Raji (cell line): ENCODE data around the gene RAB22A.

Experiments used
- POLR2A ChIP-seq: IDR thresholded peaks from 2 replicates; pipeline ENCODE4 v1.6.1; 2011; ENCODE audit warnings: low read depth, low read length, control low read depth; ENCODE audit not compliant: insufficient read depth

The RAB22A gene

DNA sequence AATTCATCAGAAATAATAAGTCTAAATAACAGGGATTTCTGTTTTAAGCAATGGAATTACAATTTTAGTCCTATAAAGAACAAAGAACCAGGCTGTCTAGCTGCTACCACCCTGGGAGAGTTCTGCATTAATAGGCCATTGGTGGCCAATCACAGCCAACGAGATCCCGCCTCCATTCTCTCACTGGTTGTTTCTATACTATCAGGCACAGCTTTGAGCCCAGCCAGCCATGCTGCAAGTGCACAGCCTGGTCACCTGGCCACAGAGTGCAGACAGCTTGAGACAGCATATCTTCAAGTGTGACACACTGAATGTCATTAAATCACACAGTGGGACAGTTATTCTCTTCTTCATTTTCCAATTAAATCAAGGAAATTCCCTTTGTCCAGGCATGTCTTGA lies 16.1 kb upstream of the RAB22A start:
- no peak for TF ChIP-seq POLR2A

DNA sequence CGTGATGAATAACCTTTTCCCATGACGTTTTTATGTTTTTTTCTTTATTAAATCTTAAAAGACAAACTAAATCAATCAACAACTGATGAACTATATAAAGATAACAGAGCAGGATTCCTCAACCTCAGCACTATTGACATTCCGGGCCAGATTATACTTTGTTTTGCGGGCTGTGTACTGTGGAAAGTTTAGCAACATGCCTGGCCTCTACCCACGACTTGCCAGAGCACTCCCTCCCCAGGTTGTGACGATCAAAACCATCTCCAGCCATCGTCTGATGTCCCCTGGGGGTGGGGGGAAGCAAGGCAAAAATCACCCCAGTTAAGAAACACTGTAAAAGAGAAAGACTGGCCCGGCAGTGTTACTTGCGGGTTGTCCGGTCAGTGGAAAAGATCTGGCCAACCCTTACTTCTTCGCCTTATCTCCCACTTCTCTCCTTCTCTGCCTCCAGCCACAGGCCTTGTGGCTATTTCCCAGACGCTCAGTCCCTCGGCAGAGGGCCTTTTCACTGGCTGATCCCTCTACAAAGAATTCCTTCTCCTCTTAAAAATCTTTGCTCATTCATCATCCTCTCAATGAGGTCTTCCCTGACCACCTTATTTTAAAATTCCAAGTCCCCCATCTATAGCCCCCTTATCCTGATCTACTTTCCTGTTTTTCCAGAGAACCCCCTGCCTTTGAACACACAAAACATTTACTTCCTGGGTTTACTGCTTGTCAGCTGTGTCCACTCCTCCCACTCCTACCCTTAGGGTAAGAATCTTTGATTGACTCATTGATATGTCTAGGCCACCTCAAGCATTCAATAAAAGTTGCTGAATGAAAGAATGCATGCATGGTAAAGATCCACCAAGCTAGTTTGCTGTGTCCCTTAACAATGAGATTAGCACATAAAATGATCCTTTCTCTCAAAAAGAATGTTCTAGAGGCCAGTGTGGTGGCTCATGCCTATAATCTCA lies 14.7 kb upstream of the RAB22A start:
- TF ChIP-seq POLR2A = no peak

DNA sequence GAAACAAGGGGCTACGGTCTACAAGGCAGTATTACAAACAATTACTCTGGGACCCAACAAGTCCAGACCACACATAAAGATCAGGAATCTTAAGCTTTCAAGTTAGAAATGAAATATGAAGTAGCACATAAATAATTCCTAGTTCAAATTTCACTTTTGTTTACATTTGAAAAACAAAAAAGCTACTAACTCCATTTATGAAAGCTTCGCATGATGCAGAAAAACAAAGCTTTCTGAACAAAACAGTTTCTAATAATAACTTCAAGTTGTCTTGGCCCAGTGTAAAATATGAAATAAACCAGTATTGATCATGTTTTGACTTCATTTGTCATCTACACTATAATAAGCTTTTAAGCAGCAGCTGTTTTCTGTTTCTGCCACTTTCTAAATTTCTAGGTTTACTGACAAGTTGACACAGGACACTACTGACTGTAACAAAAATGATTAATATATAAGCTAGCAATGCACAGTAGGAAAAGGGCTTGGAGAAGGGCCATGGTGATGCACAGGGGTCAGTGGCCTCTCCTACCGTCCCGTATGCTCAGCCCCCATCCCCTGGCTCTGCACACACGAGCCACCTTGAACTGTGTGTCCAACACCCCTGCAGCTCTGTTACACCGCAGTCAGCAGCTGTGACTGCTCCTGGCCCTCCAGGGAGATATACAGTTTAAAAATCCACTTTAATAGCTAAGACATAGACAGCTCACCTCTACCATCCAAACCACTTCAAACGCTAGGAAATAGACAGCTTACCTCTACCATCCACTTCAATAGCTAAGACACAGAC lies 13.3 kb upstream of the RAB22A start:
- TF ChIP-seq POLR2A = no peak

DNA sequence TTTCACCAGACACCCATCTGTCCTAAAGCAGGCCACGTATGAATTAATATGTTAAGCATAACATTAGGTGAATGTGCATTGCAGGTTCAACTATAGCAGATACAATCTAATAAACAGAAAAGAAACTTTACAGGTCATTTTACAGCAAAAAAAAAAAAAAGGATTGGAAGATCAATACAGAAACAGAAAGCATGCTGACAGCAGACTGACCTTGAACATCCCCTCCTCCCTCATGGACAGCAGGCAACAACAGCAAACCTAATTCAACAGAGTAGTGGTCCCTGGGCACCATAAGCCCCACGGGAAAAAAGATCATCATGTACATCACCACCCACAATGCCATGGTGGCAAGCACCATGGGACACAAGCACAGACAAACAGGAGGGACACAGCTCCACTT lies 12.1 kb upstream of the RAB22A start:
- TF ChIP-seq POLR2A = no peak

DNA sequence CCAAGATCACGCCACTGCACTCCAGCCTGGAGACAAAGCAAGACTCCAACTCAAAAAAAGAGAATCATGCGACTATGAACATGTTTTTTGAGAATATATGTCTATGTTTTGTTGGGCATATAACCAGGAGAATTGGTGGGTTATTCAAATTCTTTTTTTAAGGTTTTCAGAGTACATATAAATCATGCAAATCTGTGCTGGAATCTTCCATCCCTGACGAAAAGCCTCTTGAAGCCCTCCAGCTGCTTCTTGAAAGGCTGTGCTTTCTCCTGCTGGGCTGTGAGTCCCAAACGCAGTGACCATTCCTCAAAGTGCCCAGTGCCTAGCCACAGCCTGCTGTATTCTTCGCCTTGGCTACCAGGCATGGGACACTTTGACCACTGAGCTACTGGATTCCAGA lies 9.2 kb upstream of the RAB22A start:
- TF ChIP-seq POLR2A = no peak

DNA sequence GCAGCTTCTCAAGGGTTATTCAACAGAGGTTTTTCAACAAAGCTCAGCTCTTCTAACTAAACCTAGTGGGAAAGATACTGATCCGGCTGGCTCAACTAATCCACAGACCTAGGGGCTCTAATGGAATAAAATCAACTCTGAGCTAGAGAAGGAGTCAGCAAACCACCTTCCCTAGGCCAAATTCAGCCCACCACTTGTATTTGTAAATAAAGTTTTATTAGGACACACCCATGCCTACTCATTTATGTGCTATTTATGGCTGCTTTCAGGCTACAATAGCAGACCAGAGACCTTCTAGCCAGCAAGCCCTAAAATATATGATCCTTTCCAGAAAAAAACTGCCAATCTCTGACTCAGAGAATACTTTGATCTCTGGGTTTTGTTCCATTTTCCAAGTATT lies 6.0 kb upstream of the RAB22A start:
- no peak for TF ChIP-seq POLR2A

DNA sequence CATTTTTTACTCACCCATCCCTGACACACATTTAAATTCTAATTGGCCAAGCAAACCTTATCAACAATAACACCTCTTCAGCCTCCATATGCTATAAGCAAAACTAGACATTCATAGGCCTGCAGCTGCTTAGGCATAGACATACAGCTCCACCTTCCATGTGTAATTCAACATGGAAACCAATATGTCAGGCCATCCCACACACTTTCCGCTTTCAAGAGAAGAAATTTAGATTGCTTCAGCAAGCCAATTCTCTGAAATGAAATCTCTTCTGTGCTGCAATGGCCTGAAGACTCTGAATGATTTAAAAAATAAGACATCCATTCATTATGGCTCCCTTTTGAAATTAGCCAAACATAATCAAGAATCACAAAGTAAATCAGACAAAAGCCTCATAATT lies 4.5 kb upstream of the RAB22A start:
- no peak for TF ChIP-seq POLR2A

DNA sequence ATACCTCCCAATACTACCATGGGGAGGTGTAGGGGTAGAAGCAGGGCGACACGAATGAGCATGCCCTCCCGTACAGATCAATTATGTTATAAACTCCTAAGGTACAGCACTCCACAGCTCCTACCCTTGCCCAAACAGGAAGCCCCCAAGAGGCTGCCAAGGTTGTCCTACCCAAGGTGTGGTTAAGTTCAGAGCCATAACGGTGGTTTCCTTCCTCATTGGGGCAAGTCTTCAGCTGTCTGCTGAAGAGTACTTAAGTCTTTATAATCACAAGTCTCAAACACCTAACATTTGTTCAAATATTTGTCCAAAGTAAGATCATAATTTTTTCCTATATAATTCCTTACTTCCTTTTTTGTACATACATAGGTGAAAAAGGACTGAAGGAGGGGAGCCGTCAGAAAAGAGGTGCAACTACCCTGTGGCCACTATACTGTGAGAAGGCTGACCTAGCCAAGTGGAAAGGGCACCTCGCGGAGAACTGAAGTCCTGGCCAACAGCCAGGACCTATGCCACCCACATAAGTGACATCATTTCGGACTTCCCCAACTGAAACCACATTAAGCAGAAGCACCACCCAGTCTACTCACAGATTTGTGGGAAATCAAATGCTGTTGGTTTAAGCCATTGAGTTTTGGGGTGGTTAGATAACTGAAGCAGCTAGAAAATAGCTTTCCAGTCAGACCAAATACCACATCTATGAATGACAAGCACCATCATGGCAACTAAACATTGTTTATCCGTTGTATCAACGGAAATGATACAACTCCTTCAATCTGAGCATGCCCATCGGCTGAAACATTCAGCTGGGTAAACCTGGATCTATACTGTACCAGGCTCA lies 2.9 kb upstream of the RAB22A start:
- peak; percentile 61 for TF ChIP-seq POLR2A

DNA sequence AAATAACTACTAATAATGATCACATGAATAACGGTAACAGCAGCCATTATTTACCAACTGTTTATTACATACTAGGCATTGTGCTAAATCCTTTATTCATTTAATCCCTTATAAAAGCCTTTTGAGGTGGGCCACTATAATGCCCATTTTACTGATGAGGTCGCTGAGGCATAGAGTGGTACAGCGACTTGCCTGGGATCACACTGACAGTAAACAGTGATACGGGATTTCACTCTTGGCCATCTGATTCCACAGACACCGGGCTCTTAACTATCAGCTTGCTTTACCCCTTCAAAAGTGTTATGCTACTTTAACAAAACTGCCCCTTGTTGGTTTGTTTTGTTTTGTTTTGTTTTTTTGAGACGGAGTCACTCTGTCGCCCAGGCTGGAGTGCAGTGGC lies 2.2 kb upstream of the RAB22A start:
- TF ChIP-seq POLR2A = no peak

DNA sequence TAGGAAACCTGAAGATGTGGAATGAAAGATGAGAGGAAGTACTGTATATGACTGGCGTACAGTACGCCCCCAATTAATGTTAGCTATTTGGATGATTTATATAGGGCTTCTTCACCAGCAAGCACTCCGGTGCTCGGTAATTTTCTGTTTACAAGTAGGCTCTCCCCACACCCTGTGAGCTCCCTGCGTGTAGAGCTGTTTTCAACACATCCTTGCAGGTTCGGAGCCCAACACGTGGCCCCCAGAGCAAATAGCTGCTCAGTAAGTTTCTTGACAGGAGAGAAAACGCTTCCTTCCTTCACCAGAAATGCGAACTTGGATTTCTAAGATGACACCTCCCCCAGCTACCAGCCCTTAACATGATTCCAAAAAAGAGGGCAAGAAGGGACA lies 1.2 kb upstream of the RAB22A start:
- no peak for TF ChIP-seq POLR2A

DNA sequence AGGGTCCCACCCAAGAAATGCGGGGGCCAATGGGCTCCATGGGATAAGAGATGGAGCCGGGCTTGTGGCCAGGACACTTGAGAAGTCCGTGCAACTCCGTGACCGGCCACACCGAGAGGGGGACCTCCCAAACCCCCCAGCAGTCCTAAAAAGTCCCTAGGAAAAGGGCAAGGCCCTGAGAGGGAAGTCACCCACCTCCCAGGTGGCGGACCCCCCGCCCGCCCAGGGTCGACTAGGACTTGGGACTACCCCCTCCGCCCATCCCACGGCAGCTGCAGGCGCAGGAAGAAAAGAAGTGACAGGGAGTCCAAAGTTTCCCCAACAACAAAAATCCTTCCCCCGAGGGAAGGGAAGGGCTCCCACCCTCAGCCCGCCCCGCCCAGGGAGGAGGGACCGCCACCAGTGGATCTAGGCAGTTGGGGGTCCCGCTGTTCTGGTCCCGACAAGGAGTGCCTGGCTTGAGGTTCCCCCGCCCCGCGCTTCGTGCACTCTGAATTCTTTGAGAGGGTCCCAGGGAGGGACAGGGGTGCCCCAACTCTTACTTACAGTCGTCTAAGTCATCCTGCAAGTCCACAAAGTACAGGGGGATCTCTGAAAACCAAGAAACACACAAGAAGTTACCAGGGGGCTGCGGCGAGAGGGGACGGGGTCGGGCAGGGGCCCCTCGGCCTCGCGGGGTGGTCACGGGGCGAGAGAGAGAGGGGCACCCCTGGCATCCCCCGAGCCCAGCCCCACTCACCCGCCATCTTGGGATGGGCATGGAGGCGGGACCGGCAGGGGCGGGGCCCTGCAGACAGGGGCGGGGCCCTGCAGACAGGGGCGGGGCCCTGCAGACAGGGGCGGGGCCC lies 611 bp upstream of the RAB22A start:
- TF ChIP-seq POLR2A = peak; percentile 41; the same call in 1 of the 2 replicates

DNA sequence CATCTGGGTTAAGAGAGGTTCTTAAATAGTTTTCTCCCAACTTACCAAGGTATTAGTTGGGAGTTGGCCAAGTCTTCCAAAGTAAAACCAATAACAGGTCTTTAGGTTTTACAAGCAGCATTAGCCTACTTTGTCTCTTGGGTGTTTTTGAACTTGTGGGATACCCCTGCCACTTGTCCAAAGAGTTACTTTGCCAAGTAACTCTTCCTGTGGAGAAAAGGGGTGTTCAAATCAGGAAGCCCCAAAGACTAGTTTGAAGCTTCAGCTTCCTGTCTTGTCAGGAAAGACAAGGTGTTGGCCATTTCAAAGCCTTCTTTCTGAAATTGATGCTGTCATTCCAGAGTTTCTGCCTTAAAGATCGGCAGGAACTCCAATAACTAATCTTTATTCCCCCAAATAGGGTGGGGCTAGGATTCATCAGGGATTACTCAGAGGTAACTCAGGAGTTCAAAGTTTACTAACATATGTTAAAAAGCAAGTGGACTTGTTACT lies 822 bp downstream of the RAB22A start:
- TF ChIP-seq POLR2A = no peak

DNA sequence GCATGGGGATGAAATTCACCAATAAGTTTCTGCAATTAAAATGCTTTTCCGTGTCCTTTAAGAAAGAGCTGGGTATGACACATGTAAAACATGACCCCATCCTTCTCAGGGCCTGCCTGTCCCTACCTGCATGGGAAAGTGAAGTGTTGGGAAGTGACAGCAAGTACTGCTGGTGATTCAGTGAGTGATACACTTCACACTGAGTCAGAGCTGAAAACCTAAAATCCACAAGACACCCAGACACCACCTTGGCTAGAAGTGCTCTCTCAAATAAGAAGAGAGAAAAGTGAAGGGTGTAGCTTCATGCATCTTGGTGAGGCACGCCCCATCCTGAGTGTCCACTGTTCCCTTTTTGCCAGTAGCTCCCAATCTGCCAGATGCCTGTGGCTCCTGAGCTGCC lies 3.3 kb downstream of the RAB22A start:
- no peak for TF ChIP-seq POLR2A

DNA sequence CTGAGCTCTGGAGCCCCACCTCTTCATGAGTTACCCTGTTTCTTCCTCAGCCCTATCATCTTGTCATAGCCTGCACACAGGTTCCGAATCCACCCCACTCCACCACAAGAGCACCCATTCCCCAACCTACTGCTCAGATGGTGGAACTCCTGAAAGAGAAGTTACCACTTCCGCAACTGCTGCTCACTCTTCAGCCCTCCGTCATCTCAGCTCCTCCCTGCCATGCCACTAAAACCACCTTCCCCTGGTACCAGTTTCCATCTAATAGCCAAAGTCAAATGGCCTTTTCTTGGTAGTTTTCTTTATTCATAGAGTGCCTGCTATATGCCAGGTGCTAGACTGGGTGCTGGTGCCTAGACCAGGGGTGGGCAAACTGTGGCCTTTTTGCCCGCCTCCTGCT lies 3.9 kb downstream of the RAB22A start:
- TF ChIP-seq POLR2A = no peak
